Ovary (tissue), 3 donors: ENCODE data around the gene LARP4.

Experiments
- EP300 ChIP-seq: sonication (generic); formaldehyde crosslinking; IDR thresholded peaks from one replicate; pipeline ENCODE4 v1.6.1; 2017; ENCODE audit warnings: antibody characterized with exemption
- POLR2A ChIP-seq: fragments of 450-650 bp; IDR thresholded peaks from one replicate; pipeline ENCODE4 v1.6.1; 2017; ENCODE audit warnings: antibody characterized with exemption, mild to moderate bottlenecking, moderate library complexity
- TF ChIP-seq, protein P1 (sequence below), 3 donors: fragments of 450-650 bp in 2 of 3; fragments of 200-600 bp in 1 of 3; IDR thresholded peaks; one replicate each; pipeline versions ENCODE4 v1.5.1 to v1.8.0; 2016 to 2022; ENCODE audit warnings: antibody characterized with exemption in 3 of 3, mild to moderate bottlenecking in 1 of 3
- donor health status: DM: no; HTN: no; CAD: no.

GRCh38 chr12:50441763-50442162 lies 41.1 kb downstream of the LARP4 start:
- TF ChIP-seq, protein P1, sequence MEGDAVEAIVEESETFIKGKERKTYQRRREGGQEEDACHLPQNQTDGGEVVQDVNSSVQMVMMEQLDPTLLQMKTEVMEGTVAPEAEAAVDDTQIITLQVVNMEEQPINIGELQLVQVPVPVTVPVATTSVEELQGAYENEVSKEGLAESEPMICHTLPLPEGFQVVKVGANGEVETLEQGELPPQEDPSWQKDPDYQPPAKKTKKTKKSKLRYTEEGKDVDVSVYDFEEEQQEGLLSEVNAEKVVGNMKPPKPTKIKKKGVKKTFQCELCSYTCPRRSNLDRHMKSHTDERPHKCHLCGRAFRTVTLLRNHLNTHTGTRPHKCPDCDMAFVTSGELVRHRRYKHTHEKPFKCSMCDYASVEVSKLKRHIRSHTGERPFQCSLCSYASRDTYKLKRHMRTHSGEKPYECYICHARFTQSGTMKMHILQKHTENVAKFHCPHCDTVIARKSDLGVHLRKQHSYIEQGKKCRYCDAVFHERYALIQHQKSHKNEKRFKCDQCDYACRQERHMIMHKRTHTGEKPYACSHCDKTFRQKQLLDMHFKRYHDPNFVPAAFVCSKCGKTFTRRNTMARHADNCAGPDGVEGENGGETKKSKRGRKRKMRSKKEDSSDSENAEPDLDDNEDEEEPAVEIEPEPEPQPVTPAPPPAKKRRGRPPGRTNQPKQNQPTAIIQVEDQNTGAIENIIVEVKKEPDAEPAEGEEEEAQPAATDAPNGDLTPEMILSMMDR (IDR thresholded peaks at IDR 0.05), result no peak
- no peak for TF ChIP-seq POLR2A
- TF ChIP-seq EP300, result no peak
